HG03025 (cell line): ENCODE results near the gene MNDA.
"Not testable (repeated sequence)": the region's sequence is repeated elsewhere in the genome, so short reads cannot be mapped to it uniquely, and the experiment has no call there.

Experiments used
- ATAC-seq: cut with Tn5 transposase; IDR thresholded peaks from one replicate; pipeline ENCODE4 v1.9.1; 2021; ENCODE audit warnings: mild to moderate bottlenecking, moderate library complexity; ENCODE audit not compliant: unreplicated experiment, low FRiP score

Gene MNDA

DNA sequence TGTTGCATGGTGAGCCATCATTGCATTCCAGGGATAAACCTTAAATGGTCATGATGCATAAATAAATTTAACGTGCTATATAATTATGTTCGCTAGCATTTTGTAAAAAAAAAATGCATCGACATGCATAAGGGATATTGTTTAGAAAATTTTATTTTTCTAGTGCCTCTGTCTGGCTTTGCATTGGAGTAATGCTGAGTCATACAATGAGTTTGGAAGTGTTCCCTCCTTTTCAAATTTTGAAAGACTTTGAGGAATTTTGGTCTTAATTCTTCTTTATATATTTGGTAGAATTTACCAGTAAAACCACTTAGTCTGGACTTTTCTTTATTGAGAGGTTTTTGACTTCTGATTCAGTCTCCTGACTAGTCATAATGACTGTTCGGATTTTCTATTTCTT is 4.9 kb downstream of the MNDA start:
- no peak for ATAC-seq

DNA sequence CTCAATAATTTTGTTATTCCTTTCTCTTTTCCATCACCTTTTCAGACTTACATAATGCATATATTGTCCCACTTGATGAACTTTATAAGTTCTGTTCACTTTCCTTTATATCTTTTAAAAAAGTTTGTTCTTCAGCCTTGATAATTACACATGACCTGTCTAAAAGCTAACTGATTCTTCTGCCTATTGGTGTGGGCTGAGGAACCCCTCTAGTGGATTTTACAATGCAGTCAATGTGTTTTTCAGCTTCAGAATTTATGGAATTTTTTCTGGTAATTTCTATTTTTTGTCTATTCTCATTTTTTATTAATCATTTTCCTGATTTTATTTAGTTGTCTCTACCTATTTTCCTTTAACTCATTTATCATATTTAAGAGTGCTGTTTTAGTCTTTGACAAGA is 7.5 kb downstream of the MNDA start:
- ATAC-seq: no peak

DNA sequence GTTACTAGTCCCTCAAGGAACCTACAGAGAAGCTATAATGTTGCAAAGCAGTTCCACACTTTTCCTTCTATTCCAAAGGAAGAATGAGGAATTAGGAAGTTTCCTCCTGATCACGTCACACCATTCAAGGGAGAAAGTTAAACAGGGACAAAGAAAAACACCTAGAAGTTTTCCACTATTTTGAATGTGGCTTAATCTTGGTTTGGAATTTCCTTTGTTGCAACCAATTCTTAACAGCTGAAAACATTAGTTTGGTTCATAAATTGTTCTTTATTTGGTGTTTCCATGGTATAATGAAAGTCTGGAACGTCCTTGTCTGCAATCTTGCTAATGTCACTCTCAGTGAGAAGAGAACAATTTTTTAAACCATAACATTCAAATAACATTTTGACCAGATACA is 8.4 kb downstream of the MNDA start:
- ATAC-seq: no peak

DNA sequence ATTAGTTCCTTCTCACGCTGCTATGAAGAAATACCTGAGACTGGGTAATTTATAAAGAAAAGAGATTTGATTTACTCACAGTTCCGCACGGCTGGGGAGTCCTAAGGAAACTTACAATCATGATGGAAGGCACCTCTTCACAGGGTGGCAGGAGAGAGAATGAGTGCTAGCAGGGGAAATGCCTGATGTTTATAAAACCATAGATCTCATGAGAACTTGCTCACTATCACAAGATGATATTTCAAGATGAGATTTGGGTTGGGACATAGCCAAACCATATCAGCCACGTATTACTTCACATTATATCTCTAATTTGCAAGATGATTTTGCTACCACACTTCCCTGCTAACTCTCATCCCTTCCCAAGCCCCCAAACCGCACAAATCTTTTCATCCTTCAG is 9.1 kb downstream of the MNDA start:
- ATAC-seq: no peak

DNA sequence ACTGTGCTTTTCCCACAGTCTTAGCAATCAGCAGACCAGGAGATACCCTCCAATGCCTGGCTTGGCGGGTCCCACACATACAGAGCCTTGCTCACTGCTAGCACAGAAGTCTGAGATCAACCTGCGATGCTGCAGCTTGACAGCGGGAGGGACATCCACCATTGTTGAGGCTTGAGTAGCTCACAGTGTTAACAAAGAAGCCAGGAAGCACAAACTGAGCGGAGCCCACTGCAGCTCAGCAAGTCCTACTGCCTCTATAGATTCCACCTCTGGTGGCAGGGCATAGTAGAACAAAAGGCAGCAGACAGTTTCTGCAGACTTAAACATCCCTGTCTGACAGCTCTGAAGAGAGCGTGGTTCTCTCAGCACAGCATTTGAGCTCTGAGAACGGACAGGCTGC is 33.4 kb downstream of the MNDA start:
- no peak for ATAC-seq

DNA sequence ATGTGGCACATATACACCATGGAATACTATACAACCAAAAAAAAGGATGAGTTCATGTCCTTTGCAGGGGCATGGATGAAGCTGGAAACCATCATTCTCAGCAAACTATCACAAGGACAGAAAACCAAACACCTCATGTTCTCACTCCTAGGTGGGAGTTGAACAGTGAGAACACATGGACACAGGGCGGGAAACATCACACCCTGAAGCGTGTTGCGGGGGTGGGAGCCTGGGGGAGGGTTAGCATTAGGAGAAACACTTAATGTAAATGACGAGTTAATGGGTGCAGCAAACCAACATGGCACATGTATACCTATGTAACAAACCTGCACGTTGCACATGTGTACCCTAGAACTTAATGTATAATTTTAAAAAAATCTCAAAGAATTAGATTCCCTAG is 39.3 kb downstream of the MNDA start:
- ATAC-seq: not testable (repeated sequence)

DNA sequence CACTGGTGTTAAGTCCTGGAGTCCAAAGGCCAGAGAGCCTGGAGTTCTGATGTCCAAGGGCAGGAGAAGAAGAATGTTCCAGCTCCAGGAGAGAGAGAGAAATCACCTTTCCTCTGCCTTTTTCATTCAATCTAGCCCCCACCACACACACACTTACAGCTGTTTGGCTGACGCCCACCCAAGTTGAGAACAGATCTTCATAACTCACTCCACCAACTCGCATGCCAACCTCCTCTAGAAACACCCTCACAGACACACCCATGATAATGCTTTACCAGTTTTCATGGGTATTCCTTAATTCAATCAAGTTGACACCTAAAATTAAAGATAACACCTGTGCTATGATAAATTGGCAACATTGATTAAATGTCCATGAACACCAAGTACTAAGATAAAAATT is 42.0 kb downstream of the MNDA start:
- no peak for ATAC-seq

DNA sequence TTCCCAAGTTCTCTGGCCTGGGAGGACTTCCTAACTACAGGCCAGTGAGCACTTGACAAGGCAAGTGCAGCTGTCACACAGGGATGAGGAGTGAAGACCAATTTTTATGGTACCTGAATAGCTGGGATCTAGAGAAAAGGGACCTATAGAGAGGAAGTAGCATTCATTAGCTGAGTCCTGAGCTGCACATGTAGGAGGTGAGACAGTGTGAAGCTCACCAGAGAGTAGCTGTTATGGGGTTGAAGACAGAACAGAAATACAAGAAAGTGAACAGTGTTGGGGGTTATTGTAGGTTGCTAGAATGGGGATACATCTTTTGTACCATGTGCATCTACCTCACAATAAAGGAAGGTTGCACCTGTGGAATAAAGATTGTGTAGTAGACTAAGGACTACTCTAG is 62.5 kb downstream of the MNDA start:
- no peak for ATAC-seq

DNA sequence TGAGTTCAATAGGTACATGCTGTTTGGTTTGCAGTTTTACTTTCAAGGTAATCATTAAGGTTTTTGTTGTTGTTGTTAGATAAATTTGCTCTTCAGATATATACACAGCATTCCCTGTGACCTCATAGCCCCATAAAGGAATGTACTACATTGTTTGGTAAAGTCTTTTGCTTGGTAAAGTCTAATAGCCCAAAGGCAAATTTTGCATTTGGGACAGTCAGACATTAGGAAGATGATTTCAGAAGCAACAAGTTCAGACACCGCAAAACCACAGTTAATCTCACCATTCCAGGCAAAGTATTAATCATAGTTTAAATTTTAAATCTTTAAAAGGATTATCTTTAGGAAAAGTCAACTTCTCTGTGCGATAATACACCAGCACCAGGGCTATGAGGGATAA is 67.6 kb downstream of the MNDA start:
- ATAC-seq: no peak
